Lung (tissue), 12 donors: Measurements from ENCODE around the gene ZDHHC11. TPM values are rescaled to one million over a fixed set of nuclear protein-coding genes. Genes with fewer than 3 reads are reported as not detected.
"Not testable (repeated sequence)": the region's sequence is repeated elsewhere in the genome, so short reads cannot be mapped to it uniquely, and the experiment has no call there.

Source experiments
- ATAC-seq: fragments of 200-7000 bp; cut with Tn5 transposase; one replicate; pipeline ENCODE4 v1.9.1; 2020; ENCODE audit warnings: moderate number of reproducible peaks; ENCODE audit not compliant: insufficient read depth, low FRiP score
- DNase-seq, 3 donors: peaks; one replicate each; pipeline ENCODE4 v3.0.0-alpha.2; 2013 to 2017
- H3K27ac ChIP-seq, 2 donors: one replicate each; pipeline ENCODE4 v1.5.1; 2013; ENCODE audit warnings: mild to moderate bottlenecking in 2 of 2, moderate library complexity in 2 of 2, control low read depth in 1 of 2, inconsistent platforms in 1 of 2, low read depth in 1 of 2, low read length in 1 of 2
- H3K27me3 ChIP-seq, 3 donors: one replicate each; pipeline ENCODE4 v1.5.1; 2013; ENCODE audit warnings: low read length in 2 of 3; ENCODE audit not compliant: control insufficient read depth in 3 of 3, insufficient read depth in 3 of 3
- H3K36me3 ChIP-seq, 4 donors: one replicate each; pipeline ENCODE4 v1.5.1; 2013; ENCODE audit warnings: low read length in 4 of 4, mild to moderate bottlenecking in 1 of 4, moderate library complexity in 1 of 4; ENCODE audit not compliant: control insufficient read depth in 4 of 4, insufficient read depth in 4 of 4
- H3K4me1 ChIP-seq, 5 donors: one replicate each; pipeline ENCODE4 v1.5.1; 2013; ENCODE audit warnings: low read length in 5 of 5, mild to moderate bottlenecking in 2 of 5, moderate library complexity in 1 of 5; ENCODE audit not compliant: control insufficient read depth in 5 of 5, insufficient read depth in 5 of 5
- H3K4me3 ChIP-seq: one replicate; pipeline ENCODE4 v1.5.1; 2013; ENCODE audit warnings: mild to moderate bottlenecking, control low read depth, moderate library complexity
- H3K9ac ChIP-seq, 2 donors: one replicate each; pipeline ENCODE4 v1.5.1; 2013; ENCODE audit warnings: low read length in 2 of 2, control low read depth in 1 of 2; ENCODE audit not compliant: insufficient read depth in 1 of 2
- H3K9me3 ChIP-seq, 4 donors: one replicate each; pipeline ENCODE4 v1.5.1; 2013; ENCODE audit warnings: low read length in 3 of 4, mild to moderate bottlenecking in 1 of 4, moderate library complexity in 1 of 4; ENCODE audit not compliant: control insufficient read depth in 4 of 4, insufficient read depth in 3 of 4
- WGBS, 2 donors: extraction: QIAGEN DNeasy Blood & Tissue Kit; methylation state at CpG; one replicate each; pipeline ENCODE4 v1.1.7; 2013; 5-methylcytosine and 5-hydroxymethylcytosine counted together
- polyA plus RNA-seq, 2 donors: library from polyadenylated mRNA; stranded (reverse); fragments of 200-250 nt; gene quantifications; one replicate each; pipeline ENCODE4 v1.2.1, GENCODE V29; 2013
- total RNA-seq, 2 donors: library from RNA; depleted of rRNA in 1 of 2; stranded (reverse); fragments of >200 nt in 1 of 2; gene quantifications; one replicate each; pipeline ENCODE4 v1.2.1, GENCODE V29; 2014 to 2021
- TF ChIP-seq, protein P1 (sequence below): IDR thresholded peaks from 2 replicates; pipeline ENCODE4 v1.5.1; 2012; ENCODE audit warnings: mild to moderate bottlenecking; ENCODE audit errors: control extremely low read depth, extremely low read depth
- donor health status: control.
- donor health status: control.
- donor health status: Bipolar disorder and iron deficiency.
- donor health status: healthy.
- donor health status: DM: yes; HTN: yes; CAD: no.

The ZDHHC11 gene
- total and polyA plus RNA-seq, 4 donors, result 6.8 to 110 (median 20.5) TPM

DNA sequence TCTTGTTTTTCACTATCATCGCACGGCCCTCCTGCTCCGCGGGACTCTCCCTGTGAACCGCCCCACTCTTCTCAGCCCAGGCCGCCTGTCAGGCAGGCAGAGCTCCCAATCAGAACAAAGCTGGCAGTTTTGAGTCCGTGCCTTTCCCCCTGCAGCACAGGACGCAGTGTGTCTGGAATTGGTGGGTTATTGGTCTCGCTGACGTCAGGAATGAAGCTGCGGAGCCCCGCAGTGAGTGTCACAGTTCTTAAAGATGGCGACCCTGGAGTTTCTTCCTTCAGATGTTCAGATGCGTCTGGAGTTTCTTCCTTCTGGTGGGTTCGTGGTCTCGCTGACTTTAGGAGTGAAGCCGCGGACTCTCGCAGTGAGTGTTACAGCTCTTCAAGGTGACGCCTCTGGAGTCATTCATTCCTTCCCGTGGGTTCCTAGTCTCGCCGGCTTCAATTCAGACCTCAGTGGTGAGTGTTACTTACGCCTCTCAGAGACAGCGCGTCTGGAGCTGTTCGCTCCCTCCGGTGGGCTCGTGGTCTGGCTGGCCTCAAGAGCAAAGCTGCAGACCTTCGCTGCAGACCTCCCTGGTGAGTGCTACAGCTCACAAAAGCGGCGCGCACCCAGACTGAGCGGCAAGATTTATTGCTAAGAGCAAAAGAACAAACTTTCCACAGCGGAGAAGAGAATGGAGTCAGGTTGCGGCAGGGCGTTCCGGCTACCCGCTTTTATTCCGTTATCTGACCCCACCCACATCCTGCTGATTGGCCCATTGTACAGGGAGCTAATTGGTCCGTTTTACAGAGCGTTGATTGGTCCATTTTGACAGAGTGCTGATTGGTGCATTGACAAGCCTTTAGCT is 73.7 kb downstream of the ZDHHC11 start:
- 86 to 91% methylated on average over 42 of the region's 42 CpGs for WGBS, 2 donors
- peak overlapping the region in 1 of 2 donors; percentile 74 for H3K9ac ChIP-seq
- no peaks in the 10 kb centered on the region for H3K27me3 ChIP-seq
- H3K27ac ChIP-seq, result no peak overlapping the region
- H3K4me3 ChIP-seq, result no peak overlapping the region
- peaks cover 0 to 19% (median 3%) of the 10 kb centered on the region in 5 donors for H3K4me1 ChIP-seq
- DNase-seq (peak; percentile 71 to 83 (median 72)), ATAC-seq (no peak)
- no peaks in the 10 kb centered on the region for H3K9me3 ChIP-seq
- TF ChIP-seq, protein P1, sequence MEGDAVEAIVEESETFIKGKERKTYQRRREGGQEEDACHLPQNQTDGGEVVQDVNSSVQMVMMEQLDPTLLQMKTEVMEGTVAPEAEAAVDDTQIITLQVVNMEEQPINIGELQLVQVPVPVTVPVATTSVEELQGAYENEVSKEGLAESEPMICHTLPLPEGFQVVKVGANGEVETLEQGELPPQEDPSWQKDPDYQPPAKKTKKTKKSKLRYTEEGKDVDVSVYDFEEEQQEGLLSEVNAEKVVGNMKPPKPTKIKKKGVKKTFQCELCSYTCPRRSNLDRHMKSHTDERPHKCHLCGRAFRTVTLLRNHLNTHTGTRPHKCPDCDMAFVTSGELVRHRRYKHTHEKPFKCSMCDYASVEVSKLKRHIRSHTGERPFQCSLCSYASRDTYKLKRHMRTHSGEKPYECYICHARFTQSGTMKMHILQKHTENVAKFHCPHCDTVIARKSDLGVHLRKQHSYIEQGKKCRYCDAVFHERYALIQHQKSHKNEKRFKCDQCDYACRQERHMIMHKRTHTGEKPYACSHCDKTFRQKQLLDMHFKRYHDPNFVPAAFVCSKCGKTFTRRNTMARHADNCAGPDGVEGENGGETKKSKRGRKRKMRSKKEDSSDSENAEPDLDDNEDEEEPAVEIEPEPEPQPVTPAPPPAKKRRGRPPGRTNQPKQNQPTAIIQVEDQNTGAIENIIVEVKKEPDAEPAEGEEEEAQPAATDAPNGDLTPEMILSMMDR, result no peak
- H3K36me3 ChIP-seq, result peaks cover 0 to 2% (median 0%) of the 10 kb centered on the region in 4 donors

DNA sequence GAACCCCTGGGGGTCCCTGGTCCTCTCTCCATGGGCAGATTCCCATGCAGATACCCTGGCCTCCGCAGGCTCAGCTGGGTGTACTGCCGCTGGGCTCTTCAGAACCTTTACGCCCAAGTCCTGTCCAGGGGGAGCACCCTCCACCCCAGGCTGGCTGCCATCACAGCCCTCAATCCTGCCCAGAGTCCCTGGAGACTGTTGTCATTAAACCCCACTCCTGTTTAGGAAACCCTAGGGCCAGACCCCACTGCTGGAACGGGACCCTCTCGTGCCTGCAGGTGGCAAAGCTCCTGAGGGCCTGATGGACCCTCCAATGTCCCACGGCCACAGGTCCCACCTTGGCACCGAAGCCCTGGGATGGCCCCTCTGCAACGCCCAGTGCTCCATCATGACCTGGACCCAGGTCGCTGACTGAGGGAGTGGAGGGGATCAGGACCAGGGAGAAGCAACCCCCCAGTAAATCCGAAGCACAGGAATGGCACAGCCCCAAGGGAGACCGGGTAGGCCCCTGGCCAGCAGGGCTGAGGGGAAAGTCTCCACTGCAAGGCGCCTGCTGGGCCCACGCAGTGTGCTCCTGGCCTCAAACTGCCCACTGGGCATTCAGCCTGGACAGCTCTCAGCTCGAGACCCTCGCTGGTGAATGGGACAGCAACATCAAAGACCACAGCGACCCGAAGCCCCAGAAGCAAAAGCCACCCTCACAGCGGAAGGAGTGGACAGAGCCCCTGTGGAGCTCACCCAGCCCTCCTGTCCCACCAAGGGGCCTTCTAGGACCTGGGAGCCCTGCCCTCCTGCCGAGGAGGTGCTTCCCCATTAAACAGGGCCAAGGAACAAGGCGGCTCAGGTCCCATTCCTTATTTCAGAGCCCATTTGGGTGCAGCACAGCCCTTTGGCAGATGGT is 74.6 kb downstream of the ZDHHC11 start:
- peaks cover 0 to 2% (median 0%) of the 10 kb centered on the region in 4 donors for H3K36me3 ChIP-seq
- no peak for ATAC-seq
- H3K4me3 ChIP-seq, result no peak overlapping the region
- H3K4me1 ChIP-seq, result peaks cover 0 to 19% (median 3%) of the 10 kb centered on the region in 5 donors
- peak in 2 of 3 donors; percentile 14 to 24 for DNase-seq
- no peaks in the 10 kb centered on the region for H3K9me3 ChIP-seq
- no peaks in the 10 kb centered on the region for H3K27me3 ChIP-seq
- WGBS, 2 donors, result 88 to 93% methylated on average over 20 of the region's 20 CpGs
- peak overlapping the region in 1 of 2 donors; percentile 38 for H3K9ac ChIP-seq
- H3K27ac ChIP-seq, result no peak overlapping the region
- TF ChIP-seq, protein P1, result no peak

DNA sequence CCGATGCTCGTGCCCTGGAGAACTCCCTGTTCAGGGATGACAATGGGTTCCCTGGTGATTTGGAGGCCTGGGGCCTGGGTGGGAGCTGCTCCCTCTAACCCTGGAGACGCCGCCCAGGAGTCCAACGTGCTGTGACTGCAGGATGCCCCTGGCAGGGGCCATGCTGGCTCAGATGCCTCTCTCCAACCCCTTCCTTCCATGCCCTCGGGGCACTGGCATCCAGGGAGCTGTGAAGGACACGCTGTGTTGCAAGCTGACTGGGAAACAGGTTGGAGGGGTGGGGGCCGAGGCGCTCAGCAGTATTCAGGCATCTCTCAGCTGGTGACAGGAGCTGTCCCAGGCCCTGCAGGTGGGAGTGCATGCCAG is 75.2 kb downstream of the ZDHHC11 start:
- not testable (repeated sequence) for H3K27ac ChIP-seq, H3K27me3 ChIP-seq, H3K9ac ChIP-seq, ATAC-seq, H3K36me3 ChIP-seq, H3K9me3 ChIP-seq, H3K4me3 ChIP-seq
- peaks cover 0 to 19% (median 3%) of the 10 kb centered on the region in 5 donors for H3K4me1 ChIP-seq
- DNase-seq, result peak in 1 of 3 donors; percentile 1
- 82 to 90% methylated on average over 8 of the region's 9 CpGs for WGBS, 2 donors

DNA sequence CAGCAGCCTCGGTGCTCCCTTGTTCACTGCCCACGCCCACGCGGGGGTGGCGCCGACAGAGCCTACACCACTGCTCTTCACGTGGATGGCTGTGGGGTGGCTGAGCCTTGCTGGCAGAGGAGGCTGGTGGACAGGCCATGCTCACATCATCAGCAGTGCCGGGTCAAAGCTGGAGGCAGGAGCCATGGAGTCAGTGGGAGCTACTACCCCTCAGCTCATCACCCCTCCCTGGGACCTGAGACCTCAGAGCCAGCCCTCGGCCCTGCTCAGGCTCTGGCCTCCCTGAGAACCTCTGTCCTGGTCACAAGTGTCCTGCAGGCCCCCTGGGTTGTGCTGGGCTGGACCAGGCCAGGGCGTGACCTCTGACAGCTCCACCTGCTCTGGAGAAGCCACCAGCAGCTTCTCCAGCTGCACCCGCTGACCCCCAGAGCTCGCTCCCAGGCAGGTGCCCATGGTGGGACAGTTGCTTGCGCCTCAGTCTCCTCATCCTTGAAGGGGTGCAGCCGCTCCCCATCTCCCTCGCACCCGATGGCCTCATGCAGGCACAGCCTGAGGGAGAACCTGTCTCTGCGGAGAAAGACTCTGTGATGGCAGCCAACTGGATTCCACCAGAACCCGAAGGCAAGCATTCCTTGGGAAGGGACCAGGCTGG is 75.8 kb downstream of the ZDHHC11 start:
- DNase-seq, result peak in 1 of 3 donors; percentile 11
- not testable (repeated sequence) for H3K36me3 ChIP-seq

DNA sequence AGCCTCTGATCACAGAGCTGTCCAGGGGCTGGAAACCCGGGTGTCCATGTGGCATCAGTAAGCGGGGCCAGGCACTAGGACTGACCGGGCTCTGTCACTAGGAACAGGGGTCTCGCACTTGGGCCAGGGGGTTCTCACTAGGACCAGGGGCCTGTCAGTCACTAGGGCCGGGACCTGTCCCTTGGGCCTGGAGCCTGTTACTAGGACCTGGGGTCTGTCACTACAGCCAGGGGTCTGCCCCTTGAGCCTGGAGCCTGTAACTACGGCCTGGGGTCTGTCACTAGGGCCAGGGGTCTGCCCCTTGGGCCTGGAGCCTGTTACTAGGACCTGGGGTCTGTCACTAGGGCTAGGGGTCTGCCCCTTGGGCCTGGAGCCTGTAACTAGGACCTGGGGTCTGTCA is 76.5 kb downstream of the ZDHHC11 start:
- not testable (repeated sequence) for H3K4me3 ChIP-seq, H3K9me3 ChIP-seq, ATAC-seq, H3K27me3 ChIP-seq, H3K27ac ChIP-seq, H3K9ac ChIP-seq, H3K36me3 ChIP-seq
- DNase-seq, result peak in 1 of 3 donors; percentile 9
- H3K4me1 ChIP-seq, result peaks cover 0 to 19% (median 3%) of the 10 kb centered on the region in 5 donors
- 91 to 94% methylated on average over 6 of the region's 6 CpGs for WGBS, 2 donors

More for the DNA sequence above, 75.8 kb downstream of the ZDHHC11 start:
- H3K9ac ChIP-seq, H3K4me3 ChIP-seq, H3K27ac ChIP-seq, H3K9me3 ChIP-seq, H3K27me3 ChIP-seq, ATAC-seq: not testable (repeated sequence)
- peaks cover 0 to 19% (median 3%) of the 10 kb centered on the region in 5 donors for H3K4me1 ChIP-seq
- WGBS, 2 donors, result 91 to 92% methylated on average over 18 of the region's 18 CpGs
